OCI-LY3 (cell line): ENCODE measurements around the gene USH2A.

ENCODE experiments used
- EZH2phosphoT487 ChIP-seq: fragments of 200-600 bp; shearing (Covaris generic); IDR thresholded peaks from 2 replicates; pipeline ENCODE4 v1.6.1; 2018; ENCODE audit warnings: antibody characterized with exemption, mixed run types, low read depth
- TF ChIP-seq, protein P1 (sequence below): fragments of 200-600, 300-600 bp; sonication (generic); IDR thresholded peaks from 2 replicates; pipeline ENCODE4 v1.5.1; 2014; ENCODE audit warnings: antibody characterized with exemption, low read length, low read depth

DNA sequence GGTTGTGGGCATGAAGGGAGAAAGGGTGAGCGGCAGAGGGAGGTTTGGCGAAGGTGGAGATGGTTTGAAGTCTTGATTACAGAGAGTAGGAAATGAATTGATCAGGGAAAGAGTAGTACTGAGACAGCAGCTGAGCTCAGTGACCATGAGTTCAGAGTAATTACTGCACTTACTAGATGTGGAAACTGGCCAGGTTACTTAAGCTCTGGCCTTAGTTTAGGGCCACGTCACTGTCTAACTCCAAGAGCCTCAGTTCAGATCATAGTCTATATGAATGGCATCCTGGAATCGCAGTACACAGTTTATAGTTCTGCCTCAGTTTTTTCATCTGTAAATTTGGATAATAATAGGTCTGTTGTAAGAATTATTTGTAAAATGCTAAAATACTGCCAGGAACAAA lies 778.1 kb downstream of the USH2A start:
- TF ChIP-seq, protein P1, sequence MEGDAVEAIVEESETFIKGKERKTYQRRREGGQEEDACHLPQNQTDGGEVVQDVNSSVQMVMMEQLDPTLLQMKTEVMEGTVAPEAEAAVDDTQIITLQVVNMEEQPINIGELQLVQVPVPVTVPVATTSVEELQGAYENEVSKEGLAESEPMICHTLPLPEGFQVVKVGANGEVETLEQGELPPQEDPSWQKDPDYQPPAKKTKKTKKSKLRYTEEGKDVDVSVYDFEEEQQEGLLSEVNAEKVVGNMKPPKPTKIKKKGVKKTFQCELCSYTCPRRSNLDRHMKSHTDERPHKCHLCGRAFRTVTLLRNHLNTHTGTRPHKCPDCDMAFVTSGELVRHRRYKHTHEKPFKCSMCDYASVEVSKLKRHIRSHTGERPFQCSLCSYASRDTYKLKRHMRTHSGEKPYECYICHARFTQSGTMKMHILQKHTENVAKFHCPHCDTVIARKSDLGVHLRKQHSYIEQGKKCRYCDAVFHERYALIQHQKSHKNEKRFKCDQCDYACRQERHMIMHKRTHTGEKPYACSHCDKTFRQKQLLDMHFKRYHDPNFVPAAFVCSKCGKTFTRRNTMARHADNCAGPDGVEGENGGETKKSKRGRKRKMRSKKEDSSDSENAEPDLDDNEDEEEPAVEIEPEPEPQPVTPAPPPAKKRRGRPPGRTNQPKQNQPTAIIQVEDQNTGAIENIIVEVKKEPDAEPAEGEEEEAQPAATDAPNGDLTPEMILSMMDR, result no peak
- TF ChIP-seq EZH2phosphoT487, result no peak
